Activated T-helper 1 cell treated with anti-CD3 and anti-CD28 coated beads, Interleukin-12 subunit alpha, Interleukin-12 subunit beta, Interleukin-2, Interleukin-4 antibody, amounts not matched to agents 30 ng/mL and 10 ng/mL and 1 ng/mL, durations not matched to agents 14 hours and 24 hours and 36 hours (primary cell): Measurements from ENCODE around the gene GALNT10. TPM values are rescaled to one million over a fixed set of nuclear protein-coding genes. Genes with fewer than 3 reads are reported as not detected.
A peak's percentile ranks its signal among the peaks of the same experiment; 100 is the strongest.

ENCODE experiments used
- DNase-seq: peaks from one replicate; pipeline ENCODE4 v3.0.0; 2021; ENCODE audit warnings: low spot score
- H3K27ac Mint-ChIP-seq: one replicate; pipeline ENCODE4 v1.8.0; 2021; ENCODE audit warnings: mild to moderate bottlenecking, mixed read lengths
- H3K27me3 Mint-ChIP-seq: one replicate; pipeline ENCODE4 v1.8.0; 2022; ENCODE audit warnings: mild to moderate bottlenecking, moderate library complexity, mixed read lengths; ENCODE audit not compliant: insufficient read depth
- H3K36me3 Mint-ChIP-seq: one replicate; pipeline ENCODE4 v1.8.0; 2021; ENCODE audit warnings: low read depth, mixed read lengths
- H3K4me1 Mint-ChIP-seq: one replicate; pipeline ENCODE4 v1.8.0; 2021; ENCODE audit warnings: low read depth, mixed read lengths
- H3K4me3 Mint-ChIP-seq: one replicate; pipeline ENCODE4 v1.8.0; 2021; ENCODE audit warnings: mild to moderate bottlenecking, moderate library complexity, mixed read lengths
- H3K9me3 Mint-ChIP-seq: one replicate; pipeline ENCODE4 v1.8.0; 2021; ENCODE audit warnings: mixed read lengths
- intact Hi-C: fragments of 100-400 bp; cut with micrococcal nuclease; formaldehyde crosslinking; loops from one replicate; pipeline ENCODE4 v1.15.1; 2024
- total RNA-seq: library from RNA; stranded (reverse); gene quantifications from 2 replicates; pipeline ENCODE4 v1.2.3, GENCODE V29; 2022

Gene GALNT10
- total RNA-seq, 1 donor from 2014 or later: 55.6 TPM

DNA sequence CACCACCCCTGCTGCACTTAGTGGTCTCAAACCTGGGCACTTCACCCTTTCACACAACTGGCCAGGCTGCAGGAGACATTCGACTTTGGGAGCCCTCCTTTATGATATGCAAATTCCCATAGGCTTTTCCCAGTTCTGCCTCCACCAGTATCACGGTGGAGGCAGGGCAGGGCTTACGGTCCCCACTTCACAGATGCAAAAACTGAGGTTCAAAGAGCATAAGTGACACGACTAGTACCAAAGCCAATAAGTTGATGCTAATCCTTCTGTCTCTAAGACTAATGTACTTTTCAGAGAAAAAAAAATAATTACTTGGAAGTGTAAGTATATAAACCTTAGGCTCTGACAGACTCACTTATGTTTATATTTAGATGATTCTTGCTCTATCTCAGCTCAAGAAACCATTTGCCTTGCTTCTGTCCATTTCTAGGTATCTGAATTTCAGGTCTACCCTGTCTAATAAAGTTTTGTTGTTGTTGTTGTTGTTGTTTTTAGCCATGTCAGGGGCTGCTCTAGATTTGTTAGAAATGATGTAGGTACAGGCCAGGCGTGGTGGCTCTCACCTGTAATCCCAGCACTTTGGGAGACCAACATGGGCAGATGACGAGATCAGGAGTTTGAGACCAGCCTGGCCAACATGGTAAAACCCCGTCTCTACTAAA, 10.7 kb downstream of the GALNT10 start:
- Mint-ChIP-seq H3K4me1 (peaks cover 97% of the 10 kb centered on the region), H3K4me3 (no peak overlapping the region), H3K36me3 (peaks cover 33% of the 10 kb centered on the region), H3K27me3 (no peaks in the 10 kb centered on the region), H3K27ac (peak overlapping the region; percentile 37), H3K9me3 (no peaks in the 10 kb centered on the region)
- intact Hi-C loops: no loop called here
- DNase-seq: no peak

DNA sequence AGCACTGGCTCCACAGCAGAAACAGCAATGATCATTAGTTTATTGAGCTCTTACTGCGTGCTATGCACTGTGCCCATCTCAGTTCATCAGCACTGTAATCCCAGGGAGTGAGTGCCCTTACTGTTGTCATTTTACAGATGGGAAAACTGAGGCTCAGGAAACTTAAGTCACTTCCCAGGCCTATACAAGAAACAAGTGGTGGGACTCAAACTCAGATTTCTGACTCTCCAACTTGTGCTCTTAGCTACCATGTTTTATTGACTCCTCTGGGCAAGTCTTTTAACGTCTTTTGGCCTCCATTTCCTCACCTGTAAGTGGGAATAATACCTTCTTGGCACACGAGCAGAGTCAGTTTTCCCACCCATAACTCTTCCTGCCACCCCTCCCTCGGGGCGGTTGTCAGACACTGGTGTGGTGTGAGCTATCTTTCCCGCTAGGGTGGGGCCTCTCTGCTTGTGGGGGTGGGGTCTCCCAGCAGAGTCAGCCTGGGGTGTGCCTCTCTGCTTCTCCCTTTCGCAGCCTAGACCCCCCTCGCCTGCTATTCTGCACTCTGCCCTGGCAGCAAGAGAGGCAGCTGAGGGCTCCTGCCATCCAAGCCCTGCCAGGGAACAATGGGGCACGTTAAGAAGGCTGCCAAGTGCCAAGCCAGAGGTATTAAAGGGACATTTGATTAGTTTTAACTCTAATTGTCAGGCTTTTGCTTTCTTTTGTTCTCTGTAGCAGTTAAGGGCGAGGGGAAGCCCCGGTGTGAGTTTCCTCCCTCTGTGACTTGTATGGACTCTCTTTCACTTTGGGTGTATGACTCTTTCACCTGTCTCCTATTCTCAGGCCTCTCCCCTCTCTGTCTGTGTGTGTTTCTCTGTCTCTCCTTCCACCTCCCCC, 12.1 kb downstream of the GALNT10 start:
- peak; percentile 53 for DNase-seq
- H3K9me3 Mint-ChIP-seq: no peaks in the 10 kb centered on the region
- H3K27ac Mint-ChIP-seq: peak overlapping the region; percentile 85
- intact Hi-C loops: loop anchor here (1.0 kb wide), 2 partner anchors 9 to 12 kb away; no protein-coding TSS in a partner anchor
- H3K27me3 Mint-ChIP-seq: no peaks in the 10 kb centered on the region
- peak overlapping the region; percentile 67 for H3K4me3 Mint-ChIP-seq
- peaks cover 94% of the 10 kb centered on the region for H3K4me1 Mint-ChIP-seq
- peaks cover 29% of the 10 kb centered on the region for H3K36me3 Mint-ChIP-seq

DNA sequence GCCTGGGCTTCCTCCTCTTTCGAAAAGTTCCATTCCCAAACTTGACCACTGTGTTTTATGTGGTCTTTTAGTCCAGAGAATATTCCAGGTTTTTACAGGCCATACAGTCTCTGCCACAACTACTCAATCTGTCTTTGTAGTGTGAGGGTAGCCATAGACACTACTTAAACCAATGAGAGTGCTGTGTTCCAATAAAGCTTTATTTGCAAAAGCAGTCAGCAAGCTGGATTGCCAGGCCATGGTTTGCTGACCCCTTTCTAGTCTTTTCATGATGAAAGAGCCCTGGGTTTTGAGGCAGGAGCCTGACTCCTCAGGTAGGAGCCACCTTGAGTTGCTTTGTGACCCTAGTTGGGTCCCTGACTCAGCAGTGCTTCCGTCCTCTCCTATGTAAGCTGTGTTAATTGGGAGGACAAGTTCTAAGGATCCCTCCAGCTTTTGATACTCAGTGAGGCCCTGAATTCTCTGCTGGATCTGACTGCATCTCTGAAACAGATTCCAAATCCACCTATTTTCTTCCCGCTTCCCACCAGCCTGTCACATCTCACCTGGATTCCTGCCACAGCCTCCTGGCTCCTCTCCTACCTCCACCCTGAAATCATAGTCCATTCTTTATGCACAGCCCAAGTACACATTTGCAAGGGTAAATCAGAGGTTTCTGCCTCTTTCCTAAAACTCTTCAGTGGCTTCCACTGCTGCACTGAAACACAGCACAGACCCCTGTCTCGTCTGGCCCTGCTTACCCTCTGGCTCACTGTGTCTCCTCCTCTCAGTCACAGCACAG, 13.5 kb downstream of the GALNT10 start:
- intact Hi-C loops: loop anchor here (1.0 kb wide), 2 partner anchors 10 to 11 kb away; no protein-coding TSS in a partner anchor
- peak overlapping the region; percentile 85 for H3K27ac Mint-ChIP-seq
- H3K36me3 Mint-ChIP-seq: peaks cover 31% of the 10 kb centered on the region
- peaks cover 81% of the 10 kb centered on the region for H3K4me1 Mint-ChIP-seq
- H3K9me3 Mint-ChIP-seq: no peaks in the 10 kb centered on the region
- no peak for DNase-seq
- H3K27me3 Mint-ChIP-seq: no peaks in the 10 kb centered on the region
- peak overlapping the region; percentile 67 for H3K4me3 Mint-ChIP-seq

DNA sequence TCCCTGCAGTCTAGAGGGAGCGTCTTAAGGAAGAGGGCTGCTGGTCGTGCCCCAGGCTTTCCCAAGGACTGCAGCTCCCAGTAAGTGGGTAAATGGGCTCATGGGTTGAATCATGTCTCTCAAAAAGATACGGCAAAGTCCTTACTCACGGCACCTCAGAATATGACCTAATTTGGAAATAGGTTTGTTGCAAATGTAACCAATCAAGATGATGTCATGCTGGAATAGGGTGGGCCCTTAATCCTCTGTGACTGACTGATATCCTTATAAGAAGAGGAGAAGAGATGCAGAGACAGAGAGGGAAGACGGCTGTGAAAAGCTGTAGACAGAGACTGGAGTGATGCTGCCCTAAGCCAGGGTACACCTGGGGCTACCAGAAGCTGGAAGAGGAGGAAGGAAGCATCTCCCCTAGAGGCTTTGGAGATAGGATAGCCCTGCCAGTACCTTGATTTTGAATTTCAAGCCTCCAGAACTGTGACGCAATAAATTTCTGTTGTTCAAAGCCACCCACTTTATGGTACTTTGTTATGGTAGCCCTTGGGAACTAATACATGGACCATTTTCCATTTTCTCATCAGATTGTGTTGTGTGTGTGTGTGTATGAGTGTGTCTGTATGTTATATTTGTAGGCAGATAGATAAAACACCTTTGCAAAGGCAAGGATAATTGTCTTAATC, 15.0 kb downstream of the GALNT10 start:
- DNase-seq: no peak
- Mint-ChIP-seq H3K9me3 (no peaks in the 10 kb centered on the region), H3K36me3 (peaks cover 33% of the 10 kb centered on the region), H3K4me3 (no peak overlapping the region), H3K4me1 (peaks cover 73% of the 10 kb centered on the region), H3K27me3 (no peaks in the 10 kb centered on the region), H3K27ac (no peak overlapping the region)
- intact Hi-C loops: no loop called here

DNA sequence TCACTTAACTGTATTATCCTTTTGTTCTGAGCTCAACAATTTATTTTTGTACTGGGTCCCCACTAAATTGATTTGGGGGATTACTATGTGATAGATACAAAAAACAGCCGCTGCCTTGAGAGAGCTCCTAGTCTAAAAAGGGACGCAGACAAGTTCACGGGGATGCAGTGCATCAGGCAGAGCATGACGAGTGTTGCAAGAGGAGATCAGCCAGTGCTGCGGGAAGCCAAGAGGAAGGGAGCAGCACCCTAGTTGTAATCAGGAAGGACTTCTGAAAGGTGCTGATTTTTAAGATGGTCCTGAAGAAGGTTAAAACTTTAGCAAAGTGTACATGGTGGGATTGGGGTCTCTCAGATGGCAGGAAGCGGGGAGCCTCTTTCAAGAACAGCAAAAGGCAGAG, 15.8 kb downstream of the GALNT10 start:
- no peak for DNase-seq
- Mint-ChIP-seq H3K4me3 (no peak overlapping the region), H3K36me3 (peaks cover 35% of the 10 kb centered on the region), H3K27me3 (no peaks in the 10 kb centered on the region), H3K9me3 (no peaks in the 10 kb centered on the region), H3K27ac (no peak overlapping the region), H3K4me1 (peaks cover 71% of the 10 kb centered on the region)
- intact Hi-C loops: no loop called here

DNA sequence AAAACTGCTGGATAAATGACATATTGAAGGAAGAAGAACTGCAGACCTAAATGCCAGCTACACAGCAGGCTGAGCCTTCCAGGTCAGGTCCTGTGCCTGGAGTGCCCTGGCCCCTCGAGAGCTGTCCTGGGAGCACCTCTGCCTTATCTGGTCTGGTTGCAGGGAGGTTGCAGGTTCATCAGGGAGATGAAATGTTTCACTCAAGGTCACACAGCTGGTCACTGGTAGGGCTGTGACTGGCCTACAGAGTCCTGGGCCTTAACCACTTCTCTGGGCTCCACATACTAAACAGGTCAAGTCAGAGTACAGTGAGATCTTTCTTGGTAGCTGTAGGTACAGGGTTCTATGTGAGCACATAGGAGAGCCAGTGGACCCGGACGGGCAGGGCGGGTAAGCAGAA, 16.7 kb downstream of the GALNT10 start:
- DNase-seq: no peak
- Mint-ChIP-seq H3K4me1 (peaks cover 72% of the 10 kb centered on the region), H3K4me3 (no peak overlapping the region), H3K9me3 (no peaks in the 10 kb centered on the region), H3K27me3 (no peaks in the 10 kb centered on the region), H3K27ac (peak overlapping the region; percentile 0), H3K36me3 (peaks cover 41% of the 10 kb centered on the region)
- intact Hi-C loops: no loop called here

DNA sequence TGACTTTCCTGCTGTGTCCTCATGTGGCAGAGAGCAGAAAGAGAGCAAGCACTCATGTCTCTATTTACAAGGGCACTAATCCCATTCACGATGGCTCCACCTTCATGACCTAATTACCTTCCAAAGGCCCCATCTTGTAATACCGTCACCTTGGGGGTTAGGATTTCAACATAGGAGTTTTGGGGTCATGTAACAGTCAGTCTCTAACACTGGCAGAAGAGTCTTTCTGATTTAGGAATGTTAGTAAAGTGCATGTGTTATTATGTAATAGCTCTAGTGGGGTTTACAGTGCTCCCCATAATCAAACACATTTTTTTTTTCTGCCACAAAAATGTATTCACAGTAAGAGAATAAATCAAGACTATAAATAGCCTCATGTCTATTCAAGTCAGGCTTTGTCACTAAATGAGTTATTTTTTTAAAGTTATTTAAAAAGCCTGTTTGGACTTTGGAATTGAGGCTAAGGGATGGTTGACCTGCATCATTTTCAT, 19.1 kb downstream of the GALNT10 start:
- Mint-ChIP-seq H3K4me3 (no peak overlapping the region), H3K36me3 (peaks cover 38% of the 10 kb centered on the region), H3K27ac (no peak overlapping the region), H3K27me3 (no peaks in the 10 kb centered on the region), H3K9me3 (no peaks in the 10 kb centered on the region), H3K4me1 (peaks cover 70% of the 10 kb centered on the region)
- no peak for DNase-seq
- intact Hi-C loops: no loop called here

DNA sequence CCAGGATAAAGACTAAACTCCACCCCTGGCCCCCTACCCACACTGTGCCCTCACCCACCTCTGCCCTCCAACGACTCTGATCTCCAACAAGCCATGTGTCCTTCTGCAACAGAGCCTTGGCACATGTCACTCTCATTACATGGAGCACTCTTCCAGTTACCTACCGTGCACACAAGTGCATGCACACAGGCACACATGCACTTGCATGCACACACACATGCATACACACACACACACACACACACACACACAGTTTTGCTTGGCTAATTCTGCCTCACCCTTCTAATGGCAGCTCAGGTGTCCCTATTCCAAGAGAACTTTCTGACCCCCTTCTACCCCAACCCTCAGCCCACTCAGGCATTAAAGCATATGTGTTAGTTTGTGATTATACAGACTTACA, 19.6 kb downstream of the GALNT10 start:
- peaks cover 69% of the 10 kb centered on the region for H3K4me1 Mint-ChIP-seq

DNA sequence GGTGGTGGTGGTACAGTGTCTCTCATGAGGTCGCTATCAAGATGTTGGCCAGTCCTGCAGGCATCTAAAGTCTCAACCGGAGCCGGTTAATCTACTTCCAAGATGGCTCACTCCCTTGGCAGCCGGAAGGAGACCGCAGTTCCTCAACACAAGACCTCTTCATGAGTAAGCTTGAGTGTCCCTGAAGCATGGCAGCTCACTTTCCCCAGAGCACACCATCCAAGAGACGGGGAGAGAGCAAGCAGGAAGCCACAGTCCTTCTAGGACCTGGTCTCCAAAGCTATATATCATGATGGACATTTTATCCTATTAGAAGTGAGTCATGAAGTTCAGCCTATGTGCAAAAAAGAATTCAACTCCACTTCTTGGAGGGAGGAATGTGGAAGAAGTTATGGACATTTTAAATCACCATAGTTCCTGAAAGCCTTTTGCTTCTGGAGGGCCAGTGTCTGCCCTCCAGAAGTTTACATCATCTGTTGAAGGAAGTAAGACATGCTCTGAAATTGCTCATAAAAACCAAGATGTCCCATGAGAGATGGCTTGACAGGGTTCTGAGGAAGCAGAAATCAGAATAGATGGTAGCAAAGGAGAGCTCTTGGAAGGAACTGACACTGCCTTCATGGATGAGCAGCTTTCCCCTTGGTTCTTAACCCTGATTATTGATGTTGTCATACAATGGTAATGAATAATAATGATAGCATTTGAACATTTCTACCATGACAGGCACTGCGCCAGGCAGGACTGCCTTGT, 21.3 kb downstream of the GALNT10 start:
- H3K27me3 Mint-ChIP-seq: no peaks in the 10 kb centered on the region
- no peak for DNase-seq
- no peak overlapping the region for H3K27ac Mint-ChIP-seq
- no peaks in the 10 kb centered on the region for H3K9me3 Mint-ChIP-seq
- peaks cover 40% of the 10 kb centered on the region for H3K36me3 Mint-ChIP-seq
- intact Hi-C loops: no loop called here
- peaks cover 66% of the 10 kb centered on the region for H3K4me1 Mint-ChIP-seq
- H3K4me3 Mint-ChIP-seq: no peak overlapping the region

More for the DNA sequence above, 19.6 kb downstream of the GALNT10 start:
- no peak overlapping the region for H3K27ac Mint-ChIP-seq
- H3K9me3 Mint-ChIP-seq: no peaks in the 10 kb centered on the region
- DNase-seq: no peak
- no peak overlapping the region for H3K4me3 Mint-ChIP-seq
- peaks cover 35% of the 10 kb centered on the region for H3K36me3 Mint-ChIP-seq
- intact Hi-C loops: no loop called here
- H3K27me3 Mint-ChIP-seq: no peaks in the 10 kb centered on the region

DNA sequence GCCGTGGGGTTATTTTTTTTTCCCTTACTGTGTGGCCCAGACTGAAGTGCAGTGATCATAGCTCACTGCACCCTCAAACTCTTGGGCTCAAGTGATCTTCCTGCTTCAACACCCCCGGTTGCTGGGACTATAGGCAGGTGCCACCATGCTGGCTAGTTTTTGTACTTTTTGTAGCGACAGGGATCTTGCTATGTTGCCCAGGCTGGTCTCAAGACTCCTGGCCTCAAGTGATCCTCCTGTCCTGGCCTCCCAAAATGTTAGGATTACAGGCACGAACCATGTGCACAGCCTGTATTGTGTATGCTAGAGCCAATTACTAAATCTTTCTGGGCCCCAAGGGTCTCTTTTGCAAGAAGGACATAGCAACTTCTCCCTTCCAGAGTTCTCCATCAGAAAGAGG, 23.1 kb downstream of the GALNT10 start:
- H3K27ac Mint-ChIP-seq: peak overlapping the region; percentile 54
- H3K36me3 Mint-ChIP-seq: peaks cover 32% of the 10 kb centered on the region
- H3K9me3 Mint-ChIP-seq: no peaks in the 10 kb centered on the region
- H3K4me1 Mint-ChIP-seq: peaks cover 71% of the 10 kb centered on the region
- DNase-seq: no peak
- intact Hi-C loops: no loop called here
- H3K27me3 Mint-ChIP-seq: no peaks in the 10 kb centered on the region
- H3K4me3 Mint-ChIP-seq: no peak overlapping the region

DNA sequence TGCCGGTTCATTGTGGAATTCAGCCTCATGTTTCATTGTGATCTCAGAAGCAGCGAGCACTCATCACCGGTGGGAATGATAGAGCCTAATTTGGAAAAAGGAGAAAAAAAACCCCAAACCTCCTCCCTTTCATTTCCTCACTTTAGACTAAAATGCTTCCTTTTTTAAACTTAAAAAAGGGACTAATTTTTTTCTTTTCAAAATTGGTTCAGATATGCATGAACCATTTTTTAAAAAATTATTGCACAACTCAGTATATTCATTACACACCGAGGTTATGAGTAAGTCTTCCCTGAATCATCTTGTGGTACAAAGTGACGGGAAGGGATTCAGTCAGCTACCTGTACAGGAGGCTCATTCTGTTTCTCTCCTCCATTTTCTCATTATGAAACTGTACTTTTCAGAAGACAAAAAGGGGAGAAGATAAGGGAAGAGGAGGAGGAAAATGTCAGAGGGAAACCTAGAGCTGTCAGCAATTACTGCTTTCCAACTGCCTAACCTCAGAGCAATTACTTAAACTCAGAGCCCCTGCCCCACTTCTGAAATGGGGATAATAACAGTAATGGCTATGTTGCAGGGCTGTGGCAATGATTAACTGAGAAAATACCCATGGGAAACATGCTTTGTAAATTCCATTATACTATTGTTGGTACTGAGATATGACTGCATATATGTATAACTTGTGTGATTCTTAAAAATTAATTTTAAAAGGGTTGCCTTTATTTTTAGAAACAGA, 24.0 kb downstream of the GALNT10 start:
- DNase-seq: peak; percentile 17
- intact Hi-C loops: loop anchor here (1.0 to 2.0 kb wide), 8 partner anchors 8 to 230 kb away; partner anchors contain the start of genes GALNT10 and SAP30L
- Mint-ChIP-seq H3K27ac (peak overlapping the region; percentile 91), H3K27me3 (no peaks in the 10 kb centered on the region), H3K4me3 (peak overlapping the region; percentile 68), H3K4me1 (peaks cover 77% of the 10 kb centered on the region), H3K9me3 (no peaks in the 10 kb centered on the region), H3K36me3 (peaks cover 33% of the 10 kb centered on the region)
